Measurements from ENCODE around the gene C1orf35. TPM values are rescaled to one million over a fixed set of nuclear protein-coding genes. Genes with fewer than 3 reads are reported as not detected.

The C1orf35 gene
- total and polyA plus RNA-seq, 9 of the 15 experiments (the other 6 are each of a cell fraction or from before 2014, with no cell fraction given), result 3.2 to 48.7 (median 12.5) TPM

- TF ChIP-seq GMEB1 (CRISPR knock-in tag; IDR thresholded peaks at IDR 0.05) (peak; percentile 72), SMAD4 (CRISPR knock-in tag; conservative IDR thresholded peaks at IDR 0.05) (peak; percentile 71), CBX1 (IDR thresholded peaks at IDR 0.05; ENCODE audit: low read depth) (peak; percentile 76; the same call in 1 of the 2 replicates), USF2 (CRISPR knock-in tag; IDR thresholded peaks at IDR 0.05) (peak; percentile 40; the same call in 1 of the 2 replicates), ZNF76 (CRISPR knock-in tag; IDR thresholded peaks at IDR 0.05; ENCODE audit: borderline replicate concordance) (peak; percentile 42)
Observed at GRCh38 chr1:228082214-228082917, 20.8 kb downstream of the C1orf35 start, which contains the start of gene ARF1 (continued).

GRCh38 chr1:228081578-228082213 is 21.4 kb downstream of the C1orf35 start:
- Histone ChIP-seq H3K9me1 (ENCODE audit: control insufficient read depth, insufficient read depth, low read length) (peaks cover 27% of the 10 kb centered on the region), H3K9ac (ENCODE audit: insufficient read depth in 1 of 2, low read depth in 2 of 2, low read length in 2 of 2) (peak overlapping the region; percentile 99 to 100), H2AFZ (ENCODE audit: low read depth, low read length) (peak overlapping the region; percentile 89), H3K27ac (ENCODE audit: extremely low read depth, low read depth, low read length) (peak overlapping the region; percentile 98), H3K4me3 (peak overlapping the region; percentile 96), H3K9me3 (replicated peaks; ENCODE audit: control insufficient read depth, insufficient read depth, low read depth, low read length) (no peaks in the 10 kb centered on the region), H3K4me1 (replicated peaks in 1 of 2; ENCODE audit: control insufficient read depth in 2 of 2, insufficient read depth in 2 of 2, low read length in 2 of 2) (peaks cover 30 to 58% of the 10 kb centered on the region in 2 experiments; a peak in 4 of 5 replicates), H4K20me1 (replicated peaks; ENCODE audit: control insufficient read depth, insufficient read depth, low read length) (peaks cover 51% of the 10 kb centered on the region), H3K36me3 (ENCODE audit: control insufficient read depth, insufficient read depth, low read length) (peaks cover 33% of the 10 kb centered on the region), H3K79me2 (ENCODE audit: control insufficient read depth, insufficient read depth, low read length) (peaks cover 61% of the 10 kb centered on the region), H3K4me2 (ENCODE audit: insufficient read depth, low read length) (peak overlapping the region; percentile 96), H3K27me3 (ENCODE audit: control insufficient read depth in 2 of 2, insufficient read depth in 2 of 2, low read length in 2 of 2) (no peaks in the 10 kb centered on the region)
- BruUV-seq (replicated peaks), result TSS peak; percentile 47
- intact Hi-C loops (cut with micrococcal nuclease), result no loop called here
- POLR2A ChIA-PET, result interaction anchor here (0.5 to 4.3 kb wide), 14 partner anchors 11 to 1588 kb away, joined by 3 to 36 read pairs (median 4); partner anchors contain the start of gene JMJD4
- DNase-seq (ENCODE audit: extremely low read depth in 1 of 4, low spot score in 3 of 4), result peak; percentile 58 to 87 (median 73)
- WGBS (ENCODE audit: insufficient coverage, low coverage, missing lambda C conversion rate), result 4% methylated on average over 29 of the region's 31 CpGs
- ATAC-seq, result peak; percentile 44
- in situ Hi-C loops (cut with MboI), result no loop called here
- FAIRE-seq, result no peak
- CTCF ChIA-PET (ENCODE audit: low intra/inter-chr PET ratio), result interaction anchor here (0.5 kb wide), 1 partner anchor 1800 kb away, joined by 3 read pairs; no protein-coding TSS in a partner anchor
- TF ChIP-seq E2F5 (CRISPR knock-in tag; IDR thresholded peaks at IDR 0.05) (no peak), KDM2B (CRISPR knock-in tag; IDR thresholded peaks at IDR 0.05) (no peak), SETDB1 (IDR thresholded peaks at IDR 0.05; ENCODE audit: low read length) (no peak), ZNF766 (CRISPR knock-in tag; conservative IDR thresholded peaks at IDR 0.05) (no peak), POU5F1 (IDR thresholded peaks at IDR 0.05; ENCODE audit: borderline replicate concordance, low read depth, low read length, partially characterized antibody) (no peak), ZFP91 (CRISPR knock-in tag; IDR thresholded peaks at IDR 0.05) (peak; percentile 38; the same call in 1 of the 2 replicates), CHD1 (IDR thresholded peaks at IDR 0.05; ENCODE audit: low read length) (peak; percentile 59), STAG1 (CRISPR knock-in tag; IDR thresholded peaks at IDR 0.05; ENCODE audit: borderline replicate concordance) (no peak)
